Measurements from ENCODE around the gene NOL9. TPM values are rescaled to one million over a fixed set of nuclear protein-coding genes. Genes with fewer than 3 reads are reported as not detected.

Gene NOL9
- total RNA-seq, 4 donors from 2014 or later, result 18.2 to 45.2 (median 24.7) TPM

DNA sequence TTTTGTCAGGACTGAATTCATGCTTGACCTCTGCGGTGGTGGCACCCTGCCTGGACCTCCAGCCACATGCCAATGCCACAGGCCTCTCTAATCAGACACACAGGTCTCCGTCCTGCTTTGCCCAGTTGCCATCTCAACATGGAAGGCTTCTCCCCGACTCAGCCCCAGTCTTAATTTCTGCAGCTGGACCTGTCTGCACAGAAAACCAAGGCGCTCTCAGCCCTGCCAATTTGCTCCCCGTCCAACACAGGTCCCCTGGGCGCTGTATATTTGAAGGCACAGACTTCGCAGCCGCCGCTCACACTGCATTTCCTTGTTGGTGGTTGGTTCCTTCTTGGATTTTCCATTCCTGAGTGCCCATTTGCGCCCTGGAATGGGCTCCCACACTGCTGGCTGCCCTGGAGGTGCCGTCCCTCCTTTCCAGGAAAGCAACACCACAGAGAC, 34.8 kb downstream of the NOL9 start:
- DNase-seq (ENCODE audit: low spot score), result no peak
- no peak for ATAC-seq (ENCODE audit: low FRiP score)
- TF ChIP-seq, protein P1, sequence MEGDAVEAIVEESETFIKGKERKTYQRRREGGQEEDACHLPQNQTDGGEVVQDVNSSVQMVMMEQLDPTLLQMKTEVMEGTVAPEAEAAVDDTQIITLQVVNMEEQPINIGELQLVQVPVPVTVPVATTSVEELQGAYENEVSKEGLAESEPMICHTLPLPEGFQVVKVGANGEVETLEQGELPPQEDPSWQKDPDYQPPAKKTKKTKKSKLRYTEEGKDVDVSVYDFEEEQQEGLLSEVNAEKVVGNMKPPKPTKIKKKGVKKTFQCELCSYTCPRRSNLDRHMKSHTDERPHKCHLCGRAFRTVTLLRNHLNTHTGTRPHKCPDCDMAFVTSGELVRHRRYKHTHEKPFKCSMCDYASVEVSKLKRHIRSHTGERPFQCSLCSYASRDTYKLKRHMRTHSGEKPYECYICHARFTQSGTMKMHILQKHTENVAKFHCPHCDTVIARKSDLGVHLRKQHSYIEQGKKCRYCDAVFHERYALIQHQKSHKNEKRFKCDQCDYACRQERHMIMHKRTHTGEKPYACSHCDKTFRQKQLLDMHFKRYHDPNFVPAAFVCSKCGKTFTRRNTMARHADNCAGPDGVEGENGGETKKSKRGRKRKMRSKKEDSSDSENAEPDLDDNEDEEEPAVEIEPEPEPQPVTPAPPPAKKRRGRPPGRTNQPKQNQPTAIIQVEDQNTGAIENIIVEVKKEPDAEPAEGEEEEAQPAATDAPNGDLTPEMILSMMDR (IDR thresholded peaks at IDR 0.05), result no peak

DNA sequence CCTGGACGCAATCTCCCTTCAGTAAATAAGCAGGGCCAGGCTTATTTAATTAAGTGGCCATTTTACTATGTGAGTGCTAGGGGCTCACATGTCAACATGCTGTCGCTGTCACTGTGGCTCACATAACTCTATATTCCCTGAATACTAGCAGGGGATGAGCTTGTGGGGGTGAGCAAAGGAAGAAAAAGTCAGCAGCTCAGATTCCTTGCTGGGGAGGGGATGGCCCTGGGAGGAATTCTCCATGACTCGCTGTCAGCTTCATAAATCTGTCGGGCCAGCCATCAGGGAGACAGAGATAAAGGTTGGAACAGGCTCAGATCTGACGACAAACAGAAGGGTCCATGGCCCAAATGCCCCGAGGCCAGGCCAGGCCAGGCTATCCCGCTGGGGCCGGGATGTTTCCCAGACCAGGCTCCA, 36.9 kb downstream of the NOL9 start:
- TF ChIP-seq, protein P1 (IDR thresholded peaks at IDR 0.05), result no peak
- ATAC-seq (ENCODE audit: low FRiP score), result no peak
- no peak for DNase-seq (ENCODE audit: low spot score)

DNA sequence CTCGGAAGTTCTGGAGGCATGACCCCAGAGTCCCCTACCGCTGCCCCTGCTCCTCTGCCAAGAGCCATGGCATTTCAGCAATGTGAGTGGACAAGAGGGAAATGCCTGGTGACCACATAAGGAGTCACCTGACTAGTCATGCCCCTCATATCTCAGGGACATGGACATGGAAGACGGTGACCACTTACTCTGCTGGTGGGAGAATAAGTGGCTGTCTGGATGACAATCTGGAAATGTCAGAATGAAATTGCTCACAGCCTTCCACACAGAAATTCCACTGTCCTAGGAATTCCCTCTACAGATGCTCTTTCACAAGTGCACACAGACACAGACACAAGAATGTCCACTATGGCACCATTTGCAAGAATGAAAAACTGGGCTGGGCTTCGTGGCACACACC, 38.5 kb downstream of the NOL9 start:
- ATAC-seq (ENCODE audit: low FRiP score) (no peak), DNase-seq (ENCODE audit: low spot score) (no peak)
- TF ChIP-seq, protein P1 (IDR thresholded peaks at IDR 0.05), result no peak

DNA sequence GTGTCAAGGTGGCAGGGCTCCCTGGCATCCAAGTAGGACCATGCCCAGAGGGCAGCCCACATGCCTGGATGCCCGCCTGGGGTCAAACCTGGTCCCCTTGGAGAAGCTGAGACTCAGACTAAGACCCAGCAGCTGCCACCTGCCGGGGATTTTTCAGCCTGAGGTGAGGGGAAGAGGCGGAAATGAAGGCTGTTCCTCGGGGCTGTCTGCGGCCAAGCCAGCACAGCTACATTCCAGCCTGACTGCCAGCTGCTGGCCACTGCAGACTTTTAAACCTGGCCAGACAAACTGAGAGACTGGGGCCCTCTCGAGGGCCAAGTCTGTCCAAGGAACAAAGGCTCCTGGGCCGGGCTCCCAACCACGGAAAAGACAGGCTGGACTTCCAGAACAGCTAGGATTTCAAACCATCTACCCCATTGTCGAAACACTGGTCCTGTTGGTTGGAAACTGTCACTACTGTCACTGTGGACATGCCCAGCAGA, 41.0 kb downstream of the NOL9 start:
- TF ChIP-seq, protein P1 (IDR thresholded peaks at IDR 0.05), result no peak
- ATAC-seq (ENCODE audit: low FRiP score) (no peak), DNase-seq (ENCODE audit: low spot score) (no peak)

DNA sequence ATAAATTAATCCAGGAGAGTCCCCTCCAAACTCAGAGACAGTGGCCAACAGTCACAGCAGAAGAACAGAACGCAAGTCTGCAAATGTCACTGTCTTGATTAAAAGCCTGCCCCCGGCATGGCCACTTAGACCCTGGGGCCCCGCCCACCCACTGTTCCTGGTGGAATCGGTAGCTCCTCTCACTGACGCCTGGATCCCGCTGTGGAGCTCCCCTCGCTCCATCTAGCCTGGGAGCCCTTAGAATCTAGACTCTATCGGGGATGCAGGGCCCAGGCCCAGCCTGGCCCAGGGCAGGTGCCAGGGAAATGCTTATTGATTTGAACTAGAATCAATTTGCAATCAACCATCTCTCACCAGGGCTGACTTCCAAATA, 41.4 kb downstream of the NOL9 start:
- TF ChIP-seq, protein P1 (IDR thresholded peaks at IDR 0.05), result no peak
- no peak for DNase-seq (ENCODE audit: low spot score)
- no peak for ATAC-seq (ENCODE audit: low FRiP score)

DNA sequence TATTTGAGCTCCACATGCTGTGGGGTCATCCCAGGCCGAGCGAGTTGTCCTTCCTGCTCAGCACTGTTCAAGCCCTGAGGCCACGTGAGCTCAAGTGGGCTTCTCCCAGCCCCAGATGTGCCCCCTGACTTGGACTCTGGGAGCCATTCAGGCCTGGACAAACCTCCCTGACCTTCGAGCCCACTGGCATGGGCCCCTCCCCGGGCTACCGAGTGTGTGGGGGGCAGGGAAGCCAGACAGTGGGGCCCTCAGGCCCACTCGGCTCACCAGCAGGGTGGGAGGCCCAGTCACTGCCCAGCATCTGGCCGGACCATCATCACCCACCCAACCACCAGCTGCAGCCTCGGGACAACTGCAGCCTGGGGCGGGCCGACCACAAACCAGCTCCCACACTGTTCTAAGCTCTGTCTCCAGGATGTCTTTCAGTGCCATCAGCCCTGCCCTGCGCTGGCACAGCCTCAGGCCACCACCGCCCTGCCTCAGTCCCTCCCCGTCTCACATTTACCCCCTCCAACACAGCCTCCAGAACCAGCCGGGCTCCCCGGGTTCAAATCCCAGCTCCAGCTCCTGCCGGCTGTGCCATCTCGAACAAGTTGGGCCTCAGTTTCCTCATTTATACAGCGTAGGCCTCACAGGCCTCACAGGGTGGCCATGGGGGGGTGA, 41.9 kb downstream of the NOL9 start:
- ATAC-seq (ENCODE audit: low FRiP score), result no peak

More for the DNA sequence above, 41.9 kb downstream of the NOL9 start:
- TF ChIP-seq, protein P1 (IDR thresholded peaks at IDR 0.05), result no peak
- no peak for DNase-seq (ENCODE audit: low spot score)

Data from omental fat pad (tissue), 4 donors.